BLaER1 (cell line): ENCODE measurements around the gene OLFM2.

ENCODE experiments used
- H3K27ac ChIP-seq: shearing (Covaris generic); formaldehyde crosslinking; 2 replicates; pipeline ENCODE4 v1.8.1; 2022
- H3K27me3 ChIP-seq: shearing (Covaris generic); formaldehyde crosslinking; 2 replicates; pipeline ENCODE4 v1.8.1; 2022
- H3K36me3 ChIP-seq: shearing (Covaris generic); formaldehyde crosslinking; 2 replicates; pipeline ENCODE4 v1.8.1; 2022
- H3K4me1 ChIP-seq: shearing (Covaris generic); formaldehyde crosslinking; 2 replicates; pipeline ENCODE4 v1.8.1; 2022
- H3K4me2 ChIP-seq: shearing (Covaris generic); formaldehyde crosslinking; 2 replicates; pipeline ENCODE4 v1.8.1; 2022
- H3K4me3 ChIP-seq: shearing (Covaris generic); formaldehyde crosslinking; 2 replicates; pipeline ENCODE4 v1.8.1; 2022
- H3K9ac ChIP-seq: shearing (Covaris generic); formaldehyde crosslinking; 2 replicates; pipeline ENCODE4 v1.8.1; 2022
- H3K9me3 ChIP-seq: shearing (Covaris generic); formaldehyde crosslinking; 2 replicates; pipeline ENCODE4 v1.8.1; 2022
- H4K20me1 ChIP-seq: shearing (Covaris generic); formaldehyde crosslinking; 2 replicates; pipeline ENCODE4 v1.8.1; 2022
- Cebpa-rat ChIP-seq: shearing (Covaris generic); IDR thresholded peaks from 2 replicates; pipeline ENCODE4 v1.8.1; 2022

The OLFM2 gene

GRCh38 chr19:9818734-9819595 lies 117.3 kb downstream of the OLFM2 start, which contains the start of gene FBXL12:
Gene FBXL12, minus strand, starts transcription at chr19:9819079. Its CDS starts 266 bp downstream, at chr19:9818813.
- Histone ChIP-seq H3K4me3 (peak within 1 kb of the TSS; percentile 99), H3K36me3 (peaks cover 39% of the 10 kb centered on the region), H3K9ac (peak within 1 kb of the TSS; percentile 94), H3K27me3 (no peaks in the 10 kb centered on the region), H3K9me3 (peaks cover 31% of the 10 kb centered on the region), H3K4me2 (peak within 1 kb of the TSS; percentile 87), H3K4me1 (peaks cover 35% of the 10 kb centered on the region), H3K27ac (peak within 1 kb of the TSS; percentile 90), H4K20me1 (peaks cover 17% of the 10 kb centered on the region)
- TF ChIP-seq Cebpa-rat, result no peak

GRCh38 chr19:9818175-9818733 lies 118.1 kb downstream of the OLFM2 start:
- Histone ChIP-seq H3K4me3 (peak overlapping the region; percentile 99), H4K20me1 (peaks cover 10% of the 10 kb centered on the region), H3K9me3 (peaks cover 31% of the 10 kb centered on the region), H3K27me3 (no peaks in the 10 kb centered on the region), H3K36me3 (peaks cover 41% of the 10 kb centered on the region), H3K4me1 (peaks cover 28% of the 10 kb centered on the region), H3K27ac (peak overlapping the region; percentile 90), H3K4me2 (peak overlapping the region; percentile 84), H3K9ac (peak overlapping the region; percentile 94)
- TF ChIP-seq Cebpa-rat, result no peak

GRCh38 chr19:9811139-9811538 lies 125.2 kb downstream of the OLFM2 start:
- Histone ChIP-seq H3K27ac (no peak overlapping the region), H3K27me3 (no peaks in the 10 kb centered on the region), H3K36me3 (peaks cover 96% of the 10 kb centered on the region), H3K4me1 (no peaks in the 10 kb centered on the region), H3K9me3 (peaks cover 22% of the 10 kb centered on the region), H4K20me1 (peaks cover 11% of the 10 kb centered on the region), H3K4me2 (no peak overlapping the region), H3K9ac (no peak overlapping the region), H3K4me3 (no peak overlapping the region)
- TF ChIP-seq Cebpa-rat, result no peak

- Histone ChIP-seq H3K9me3 (peaks cover 2% of the 10 kb centered on the region; the same call in 1 of the 2 replicates), H3K36me3 (peaks cover 91% of the 10 kb centered on the region), H3K4me2 (no peak overlapping the region), H3K27ac (no peak overlapping the region), H3K4me1 (no peaks in the 10 kb centered on the region), H3K27me3 (no peaks in the 10 kb centered on the region), H3K9ac (no peak overlapping the region), H3K4me3 (no peak overlapping the region), H4K20me1 (peaks cover 11% of the 10 kb centered on the region)
- no peak for TF ChIP-seq Cebpa-rat
Measured at GRCh38 chr19:9808855-9809824, 127.2 kb downstream of the OLFM2 start.

- H3K27ac ChIP-seq, result no peak overlapping the region
- no peak overlapping the region for H3K4me2 ChIP-seq
- H4K20me1 ChIP-seq, result peaks cover 8% of the 10 kb centered on the region
- peaks cover 84% of the 10 kb centered on the region for H3K36me3 ChIP-seq
- no peaks in the 10 kb centered on the region for H3K4me1 ChIP-seq
- no peak overlapping the region for H3K9ac ChIP-seq
- H3K9me3 ChIP-seq, result no peaks in the 10 kb centered on the region
- H3K4me3 ChIP-seq, result no peak overlapping the region
- no peaks in the 10 kb centered on the region for H3K27me3 ChIP-seq
- no peak for TF ChIP-seq Cebpa-rat
Measured at GRCh38 chr19:9806803-9807202, 129.5 kb downstream of the OLFM2 start.
